C4-2B (cell line): ENCODE measurements around the gene SRPK2.

ENCODE experiments used
- ZFX ChIP-seq: fragments of 450-650 bp; IDR thresholded peaks from 2 replicates; pipeline ENCODE4 v1.6.1; 2017
- TF ChIP-seq, protein P1 (sequence below): fragments of 450-650 bp; conservative IDR thresholded peaks from 2 replicates; pipeline ENCODE4 v1.5.1; 2017; ENCODE audit warnings: mild to moderate bottlenecking

DNA sequence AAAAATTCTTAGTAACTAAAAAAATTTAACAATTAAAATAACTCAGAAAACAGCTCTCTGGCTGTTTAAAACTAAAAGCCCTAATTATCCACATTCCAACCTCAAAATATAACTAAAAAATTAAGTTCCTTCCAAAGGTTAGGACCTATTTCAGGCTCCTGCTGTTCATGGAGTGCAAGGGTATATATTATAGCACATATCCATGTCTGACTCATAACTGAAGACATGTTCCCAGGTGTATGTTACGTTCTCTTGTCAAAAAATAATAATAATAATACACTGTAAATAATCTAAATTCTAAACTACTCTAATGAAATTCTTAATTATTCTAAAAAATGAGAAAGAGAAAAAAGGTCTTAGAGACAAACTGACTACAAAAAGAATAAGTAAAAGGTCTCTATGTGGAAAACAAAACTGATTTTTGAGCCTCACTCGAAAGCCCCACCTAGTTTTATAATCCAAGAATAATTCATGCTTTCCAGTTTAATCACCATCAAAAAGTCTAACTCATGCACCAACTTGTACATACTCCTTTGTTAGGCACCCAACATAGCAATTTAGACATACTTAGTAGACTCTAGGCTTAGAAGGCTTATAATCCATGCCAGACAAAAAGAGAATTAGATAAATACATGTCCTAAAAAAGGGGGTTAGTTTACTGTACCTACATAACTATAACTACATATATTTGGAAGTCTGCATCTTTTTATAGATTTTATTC, 203.3 kb downstream of the SRPK2 start:
- TF ChIP-seq, protein P1, sequence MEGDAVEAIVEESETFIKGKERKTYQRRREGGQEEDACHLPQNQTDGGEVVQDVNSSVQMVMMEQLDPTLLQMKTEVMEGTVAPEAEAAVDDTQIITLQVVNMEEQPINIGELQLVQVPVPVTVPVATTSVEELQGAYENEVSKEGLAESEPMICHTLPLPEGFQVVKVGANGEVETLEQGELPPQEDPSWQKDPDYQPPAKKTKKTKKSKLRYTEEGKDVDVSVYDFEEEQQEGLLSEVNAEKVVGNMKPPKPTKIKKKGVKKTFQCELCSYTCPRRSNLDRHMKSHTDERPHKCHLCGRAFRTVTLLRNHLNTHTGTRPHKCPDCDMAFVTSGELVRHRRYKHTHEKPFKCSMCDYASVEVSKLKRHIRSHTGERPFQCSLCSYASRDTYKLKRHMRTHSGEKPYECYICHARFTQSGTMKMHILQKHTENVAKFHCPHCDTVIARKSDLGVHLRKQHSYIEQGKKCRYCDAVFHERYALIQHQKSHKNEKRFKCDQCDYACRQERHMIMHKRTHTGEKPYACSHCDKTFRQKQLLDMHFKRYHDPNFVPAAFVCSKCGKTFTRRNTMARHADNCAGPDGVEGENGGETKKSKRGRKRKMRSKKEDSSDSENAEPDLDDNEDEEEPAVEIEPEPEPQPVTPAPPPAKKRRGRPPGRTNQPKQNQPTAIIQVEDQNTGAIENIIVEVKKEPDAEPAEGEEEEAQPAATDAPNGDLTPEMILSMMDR, result no peak
- no peak for TF ChIP-seq ZFX
